ENCODE measurements around the gene ZBTB45. TPM values are rescaled to one million over a fixed set of nuclear protein-coding genes. Genes with fewer than 3 reads are reported as not detected.

Gene ZBTB45
- total RNA-seq, 4 donors from 2014 or later, result 0.88 to 17.8 (median 3.8) TPM

- Histone ChIP-seq H3K27ac (peak overlapping the region; percentile 99), H3K9me3 (no peaks in the 10 kb centered on the region), H3K36me3 (no peaks in the 10 kb centered on the region), H3K27me3 (no peaks in the 10 kb centered on the region), H3K4me3 (no peak overlapping the region), H3K4me1 (peaks cover 11 to 12% of the 10 kb centered on the region in 2 donors)
- intact Hi-C loops (cut with DNase I; ENCODE audit: low total_unique reads), result no loop called here
- TF ChIP-seq CTCF (IDR thresholded peaks at IDR 0.05) (no peak), POLR2A (IDR thresholded peaks at IDR 0.05) (no peak)
- DNase-seq, result peak in 1 of 2 donors; percentile 15
Observed at GRCh38 chr19:58556622-58557220, 37.1 kb upstream of the ZBTB45 start.

- no peaks in the 10 kb centered on the region for H3K36me3 ChIP-seq
- H3K4me1 ChIP-seq, result peaks cover 11 to 12% of the 10 kb centered on the region in 2 donors
Observed at GRCh38 chr19:58555920-58556621, 36.5 kb upstream of the ZBTB45 start.

GRCh38 chr19:58555369-58555885, 35.8 kb upstream of the ZBTB45 start:
- Histone ChIP-seq H3K27ac (peak overlapping the region; percentile 91 to 94), H3K9me3 (no peaks in the 10 kb centered on the region), H3K4me1 (peaks cover 11 to 12% of the 10 kb centered on the region in 2 donors), H3K27me3 (no peaks in the 10 kb centered on the region), H3K36me3 (no peaks in the 10 kb centered on the region), H3K4me3 (peak overlapping the region; percentile 69 to 77)
- no peak for DNase-seq
- intact Hi-C loops (cut with DNase I; ENCODE audit: low total_unique reads), result no loop called here
- TF ChIP-seq CTCF (IDR thresholded peaks at IDR 0.05) (no peak), POLR2A (IDR thresholded peaks at IDR 0.05) (no peak)

More at GRCh38 chr19:58555920-58556621, 36.5 kb upstream of the ZBTB45 start:
- peak overlapping the region in 1 of 2 donors; percentile 94 for H3K27ac ChIP-seq
- no peaks in the 10 kb centered on the region for H3K9me3 ChIP-seq
- no peak for TF ChIP-seq POLR2A (IDR thresholded peaks at IDR 0.05)
- no peak for TF ChIP-seq CTCF (IDR thresholded peaks at IDR 0.05)
- no peak overlapping the region for H3K4me3 ChIP-seq
- no peaks in the 10 kb centered on the region for H3K27me3 ChIP-seq
- intact Hi-C loops (cut with DNase I; ENCODE audit: low total_unique reads), result no loop called here
- peak in 1 of 2 donors; percentile 29 for DNase-seq

GRCh38 chr19:58554494-58555368, 35.1 kb upstream of the ZBTB45 start, which contains the start of gene CHMP2A:
Gene CHMP2A (minus strand): TSS chr19:58555105. CDS start chr19:58554212, 893 bp downstream.
- H3K27ac ChIP-seq, result peak within 1 kb of the TSS; percentile 91 to 94
- no peaks in the 10 kb centered on the region for H3K27me3 ChIP-seq
- H3K9me3 ChIP-seq, result no peaks in the 10 kb centered on the region
- H3K4me1 ChIP-seq, result peaks cover 11 to 12% of the 10 kb centered on the region in 2 donors
- H3K36me3 ChIP-seq, result no peaks in the 10 kb centered on the region
- peak; percentile 99 for DNase-seq
- TF ChIP-seq CTCF (IDR thresholded peaks at IDR 0.05) (peak in 1 of 4 experiments; percentile 19), POLR2A (IDR thresholded peaks at IDR 0.05) (peak in 1 of 2 donors; percentile 78)
- peak within 1 kb of the TSS; percentile 69 to 77 for H3K4me3 ChIP-seq
- intact Hi-C loops (cut with DNase I; ENCODE audit: low total_unique reads), result no loop called here

Data from uterus (tissue), 4 donors.